ENCODE data around the gene INHBB. TPM values are rescaled to one million over a fixed set of nuclear protein-coding genes. Genes with fewer than 3 reads are reported as not detected.
A peak's percentile ranks its signal among the peaks of the same experiment; 100 is the strongest.

INHBB gene
- total and polyA plus RNA-seq, 11 donors = 0.70 to 38.0 (median 2.8) TPM

DNA sequence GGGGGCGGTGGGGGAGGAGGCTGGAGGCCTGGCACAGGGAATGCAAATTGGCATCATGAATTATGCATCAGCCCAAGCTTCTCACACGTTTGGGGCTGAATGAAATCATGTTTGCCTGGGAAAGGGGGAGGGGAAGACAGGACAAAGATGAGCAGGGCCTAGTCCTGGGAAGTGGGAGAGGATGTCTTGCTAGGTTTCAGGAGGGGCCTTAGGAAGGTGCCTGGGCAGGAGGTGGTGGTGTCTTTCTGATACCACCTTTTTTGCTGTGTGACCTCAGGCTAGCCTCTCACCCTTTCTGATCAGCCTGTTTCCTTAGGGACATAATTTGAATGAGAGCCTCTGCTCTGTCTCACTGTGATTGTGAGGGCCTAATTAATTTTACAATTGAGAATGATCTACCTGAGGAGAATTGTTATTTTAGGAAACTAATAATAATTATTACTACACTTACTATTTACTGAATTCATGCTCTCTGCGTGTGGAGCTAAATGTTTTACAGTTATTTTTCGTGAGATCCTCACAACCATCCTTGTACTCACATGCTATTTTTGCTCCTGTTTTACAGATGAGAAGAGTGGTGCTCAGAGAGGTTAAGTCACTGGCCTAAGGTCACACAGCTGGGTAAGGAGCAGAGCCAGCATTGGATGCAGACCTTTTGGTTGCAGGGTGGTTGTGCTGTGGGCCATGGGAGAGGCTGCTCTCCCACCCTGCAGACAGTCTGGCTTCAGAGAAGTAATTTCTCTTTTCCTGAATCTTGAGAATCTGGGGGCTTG lies 39.6 kb downstream of the INHBB start:
- DNase-seq = peak in 1 of 5 donors; percentile 6
- no peak overlapping the region for H3K27ac ChIP-seq
- peaks cover 0 to 18% (median 4%) of the 10 kb centered on the region in 9 donors for H3K27me3 ChIP-seq
- no peaks in the 10 kb centered on the region for H3K36me3 ChIP-seq
- no peaks in the 10 kb centered on the region for H3K9me3 ChIP-seq
- no peaks in the 10 kb centered on the region for H3K4me1 ChIP-seq
- 69 to 78% (median 74%) methylated on average over 4 of the region's 4 CpGs for whole genome bisulfite sequencing, 4 donors
- intact Hi-C loops (cut with DNase I) = no loop called here
- H3K4me3 ChIP-seq = no peak overlapping the region
- ATAC-seq = no peak
- no peak for TF ChIP-seq POLR2A (IDR thresholded peaks at IDR 0.05)
- TF ChIP-seq, protein P1, sequence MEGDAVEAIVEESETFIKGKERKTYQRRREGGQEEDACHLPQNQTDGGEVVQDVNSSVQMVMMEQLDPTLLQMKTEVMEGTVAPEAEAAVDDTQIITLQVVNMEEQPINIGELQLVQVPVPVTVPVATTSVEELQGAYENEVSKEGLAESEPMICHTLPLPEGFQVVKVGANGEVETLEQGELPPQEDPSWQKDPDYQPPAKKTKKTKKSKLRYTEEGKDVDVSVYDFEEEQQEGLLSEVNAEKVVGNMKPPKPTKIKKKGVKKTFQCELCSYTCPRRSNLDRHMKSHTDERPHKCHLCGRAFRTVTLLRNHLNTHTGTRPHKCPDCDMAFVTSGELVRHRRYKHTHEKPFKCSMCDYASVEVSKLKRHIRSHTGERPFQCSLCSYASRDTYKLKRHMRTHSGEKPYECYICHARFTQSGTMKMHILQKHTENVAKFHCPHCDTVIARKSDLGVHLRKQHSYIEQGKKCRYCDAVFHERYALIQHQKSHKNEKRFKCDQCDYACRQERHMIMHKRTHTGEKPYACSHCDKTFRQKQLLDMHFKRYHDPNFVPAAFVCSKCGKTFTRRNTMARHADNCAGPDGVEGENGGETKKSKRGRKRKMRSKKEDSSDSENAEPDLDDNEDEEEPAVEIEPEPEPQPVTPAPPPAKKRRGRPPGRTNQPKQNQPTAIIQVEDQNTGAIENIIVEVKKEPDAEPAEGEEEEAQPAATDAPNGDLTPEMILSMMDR (IDR thresholded peaks at IDR 0.05) = no peak

DNA sequence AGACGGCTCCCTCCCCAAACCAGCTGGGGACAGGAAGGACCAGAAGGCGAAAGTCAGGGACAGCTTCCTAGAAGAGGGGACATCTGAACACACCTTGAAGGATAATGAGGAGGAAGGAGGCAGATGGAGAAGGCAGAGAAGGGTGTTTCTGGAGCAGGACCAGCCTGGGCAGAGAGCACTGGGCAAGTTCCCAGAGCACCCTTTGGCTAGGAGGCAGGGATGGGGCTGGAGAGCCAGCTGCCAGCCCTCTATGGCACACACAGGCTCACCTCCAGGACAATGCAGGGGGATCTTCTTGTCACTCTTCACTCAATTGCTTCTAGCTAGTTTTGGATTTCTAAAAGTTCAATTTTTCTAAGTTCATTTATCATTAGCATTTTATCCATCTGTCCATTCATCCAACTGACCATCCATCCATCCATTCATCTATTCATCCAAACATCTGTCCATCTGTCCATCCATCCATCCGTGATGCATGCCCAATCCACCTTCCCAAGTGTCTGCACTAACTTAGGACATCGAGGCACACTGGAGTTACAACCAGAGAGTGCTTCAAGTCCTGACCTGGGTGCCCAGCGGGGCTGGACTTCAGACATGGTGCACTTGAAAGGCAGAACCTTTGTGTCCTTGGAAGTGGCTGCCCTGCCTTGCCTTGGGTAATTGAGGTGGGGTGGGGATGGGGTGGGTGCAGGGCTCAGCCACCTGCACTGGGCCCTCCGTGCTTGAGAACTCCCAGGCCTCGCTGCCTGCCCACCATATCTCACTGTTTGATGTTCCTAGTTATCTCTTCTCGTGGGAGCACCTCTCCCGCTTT lies 42.5 kb downstream of the INHBB start:
- intact Hi-C loops (cut with DNase I) = no loop called here

DNA sequence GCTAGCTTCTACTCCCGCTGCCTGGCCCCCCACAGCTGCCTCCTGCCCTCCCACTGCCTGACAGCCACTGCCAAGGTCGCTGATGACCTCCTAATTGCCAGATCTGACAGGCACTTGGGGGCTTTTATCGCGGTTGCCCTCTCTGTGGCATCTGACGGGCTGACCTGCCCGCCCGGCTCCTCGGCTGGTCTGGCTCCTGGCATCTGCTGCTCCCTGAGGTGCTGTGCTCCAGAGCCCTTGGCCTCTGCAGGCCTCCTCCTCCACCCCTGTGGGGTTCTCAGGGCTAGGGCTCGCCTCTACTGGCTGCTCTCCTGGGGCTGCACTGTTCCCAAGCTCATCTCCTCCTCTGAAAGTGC lies 43.1 kb downstream of the INHBB start:
- ATAC-seq = no peak

More for the DNA sequence above, 42.5 kb downstream of the INHBB start:
- Histone ChIP-seq H3K9me3 (no peaks in the 10 kb centered on the region), H3K27me3 (peaks cover 0 to 20% (median 4%) of the 10 kb centered on the region in 9 donors), H3K4me3 (no peak overlapping the region), H3K36me3 (no peaks in the 10 kb centered on the region), H3K4me1 (no peaks in the 10 kb centered on the region), H3K27ac (no peak overlapping the region)
- ATAC-seq (no peak), DNase-seq (peak in 3 of 5 donors; percentile 12 to 22 (median 21))
- 59 to 61% (median 60%) methylated on average over 9 of the region's 9 CpGs for WGBS, 4 donors
- TF ChIP-seq POLR2A (IDR thresholded peaks at IDR 0.05) = no peak
- TF ChIP-seq, protein P1 (IDR thresholded peaks at IDR 0.05) = no peak

More for the DNA sequence above, 43.1 kb downstream of the INHBB start:
- 30 to 43% (median 40%) methylated on average over 6 to 9 of the region's 9 CpGs for WGBS, 4 donors
- no peak overlapping the region for H3K4me3 ChIP-seq
- intact Hi-C loops (cut with DNase I) = no loop called here
- H3K36me3 ChIP-seq = no peaks in the 10 kb centered on the region
- H3K27me3 ChIP-seq = peaks cover 0 to 23% (median 4%) of the 10 kb centered on the region in 9 donors
- TF ChIP-seq, protein P1 (IDR thresholded peaks at IDR 0.05) = no peak
- no peak for TF ChIP-seq POLR2A (IDR thresholded peaks at IDR 0.05)
- no peaks in the 10 kb centered on the region for H3K4me1 ChIP-seq
- H3K9me3 ChIP-seq = no peaks in the 10 kb centered on the region
- H3K27ac ChIP-seq = no peak overlapping the region
- DNase-seq = peak in 4 of 5 donors; percentile 2 to 31 (median 10)

All from heart left ventricle (tissue), 16 donors.